ENCODE measurements around the gene PACSIN2.

PACSIN2 gene

GRCh38 chr22:42928969-42929837, 85.7 kb downstream of the PACSIN2 start:
- H3K4me3 ChIP-seq (ENCODE audit: low read length) = no peak overlapping the region
- peaks cover 19% of the 10 kb centered on the region; the same call in 1 of the 2 replicates for H4K20me1 ChIP-seq (ENCODE audit: control insufficient read depth, insufficient read depth, low read depth, low read length)
- no peaks in the 10 kb centered on the region for H3F3A ChIP-seq (ENCODE audit: control insufficient read depth, insufficient read depth)
- no peak for TF ChIP-seq EZH2phosphoT487 (IDR thresholded peaks at IDR 0.05; ENCODE audit: borderline replicate concordance, low read length)
- H3K4me2 ChIP-seq (ENCODE audit: low read length) = no peak overlapping the region
- no peaks in the 10 kb centered on the region for H3K27me3 ChIP-seq (ENCODE audit: control insufficient read depth, low read length)
- no peaks in the 10 kb centered on the region for H3K9me3 ChIP-seq (ENCODE audit: control insufficient read depth, insufficient read depth, low read length)
- peaks cover 88% of the 10 kb centered on the region for H3K79me2 ChIP-seq (ENCODE audit: control insufficient read depth, low read length)
- H3K9me2 ChIP-seq (replicated peaks; ENCODE audit: control insufficient read depth, low read length) = no peaks in the 10 kb centered on the region
- H3K36me3 ChIP-seq (ENCODE audit: control insufficient read depth, low read length) = no peaks in the 10 kb centered on the region
- peaks cover 35% of the 10 kb centered on the region for H3K4me1 ChIP-seq (ENCODE audit: control insufficient read depth, low read length)
- no peak overlapping the region for H3K27ac ChIP-seq (ENCODE audit: low read depth, low read length)

GRCh38 chr22:42927966-42928365, 87.0 kb downstream of the PACSIN2 start:
- Histone ChIP-seq H3K9me3 (ENCODE audit: control insufficient read depth, insufficient read depth, low read length) (no peaks in the 10 kb centered on the region), H3K27ac (ENCODE audit: low read depth, low read length) (no peak overlapping the region), H3K4me2 (ENCODE audit: low read length) (no peak overlapping the region), H3K27me3 (ENCODE audit: control insufficient read depth, low read length) (no peaks in the 10 kb centered on the region), H4K20me1 (ENCODE audit: control insufficient read depth, insufficient read depth, low read depth, low read length) (peaks cover 13% of the 10 kb centered on the region; the same call in 1 of the 2 replicates), H3K4me3 (ENCODE audit: low read length) (no peak overlapping the region), H3F3A (ENCODE audit: control insufficient read depth, insufficient read depth) (no peaks in the 10 kb centered on the region), H3K4me1 (ENCODE audit: control insufficient read depth, low read length) (peaks cover 35% of the 10 kb centered on the region), H3K79me2 (ENCODE audit: control insufficient read depth, low read length) (peaks cover 85% of the 10 kb centered on the region), H3K9me2 (replicated peaks; ENCODE audit: control insufficient read depth, low read length) (no peaks in the 10 kb centered on the region), H3K36me3 (ENCODE audit: control insufficient read depth, low read length) (no peaks in the 10 kb centered on the region)
- TF ChIP-seq CTCF (IDR thresholded peaks at IDR 0.05; ENCODE audit: low read depth, low read length, poor library complexity, severe bottlenecking) (no peak), EZH2phosphoT487 (IDR thresholded peaks at IDR 0.05; ENCODE audit: borderline replicate concordance, low read length) (no peak)

- peaks cover 2% of the 10 kb centered on the region; the same call in 1 of the 2 replicates for H4K20me1 ChIP-seq (ENCODE audit: control insufficient read depth, insufficient read depth, low read depth, low read length)
- no peaks in the 10 kb centered on the region for H3K36me3 ChIP-seq (ENCODE audit: control insufficient read depth, low read length)
- H3K9me3 ChIP-seq (ENCODE audit: control insufficient read depth, insufficient read depth, low read length) = no peaks in the 10 kb centered on the region
- TF ChIP-seq EZH2phosphoT487 (IDR thresholded peaks at IDR 0.05; ENCODE audit: borderline replicate concordance, low read length) (no peak), CTCF (IDR thresholded peaks at IDR 0.05; ENCODE audit: low read depth, low read length, poor library complexity, severe bottlenecking) (no peak)
- peaks cover 32% of the 10 kb centered on the region for H3K4me1 ChIP-seq (ENCODE audit: control insufficient read depth, low read length)
- H3K79me2 ChIP-seq (ENCODE audit: control insufficient read depth, low read length) = peaks cover 85% of the 10 kb centered on the region
- no peak overlapping the region for H3K4me3 ChIP-seq (ENCODE audit: low read length)
- no peak overlapping the region for H3K27ac ChIP-seq (ENCODE audit: low read depth, low read length)
- H3K4me2 ChIP-seq (ENCODE audit: low read length) = no peak overlapping the region
- H3K27me3 ChIP-seq (ENCODE audit: control insufficient read depth, low read length) = no peaks in the 10 kb centered on the region
- no peaks in the 10 kb centered on the region for H3K9me2 ChIP-seq (replicated peaks; ENCODE audit: control insufficient read depth, low read length)
- no peaks in the 10 kb centered on the region for H3F3A ChIP-seq (ENCODE audit: control insufficient read depth, insufficient read depth)
Measured at GRCh38 chr22:42926768-42927167, 88.2 kb downstream of the PACSIN2 start.

- peaks cover 25% of the 10 kb centered on the region for H3K4me1 ChIP-seq (ENCODE audit: control insufficient read depth, low read length)
- no peaks in the 10 kb centered on the region for H3K9me3 ChIP-seq (ENCODE audit: control insufficient read depth, insufficient read depth, low read length)
- H3K27me3 ChIP-seq (ENCODE audit: control insufficient read depth, low read length) = no peaks in the 10 kb centered on the region
- no peaks in the 10 kb centered on the region for H3K36me3 ChIP-seq (ENCODE audit: control insufficient read depth, low read length)
- no peaks in the 10 kb centered on the region for H3K9me2 ChIP-seq (replicated peaks; ENCODE audit: control insufficient read depth, low read length)
- H3K79me2 ChIP-seq (ENCODE audit: control insufficient read depth, low read length) = peaks cover 81% of the 10 kb centered on the region
- no peak overlapping the region for H3K4me3 ChIP-seq (ENCODE audit: low read length)
- no peak overlapping the region for H3K27ac ChIP-seq (ENCODE audit: low read depth, low read length)
- H3K4me2 ChIP-seq (ENCODE audit: low read length) = no peak overlapping the region
- TF ChIP-seq CTCF (IDR thresholded peaks at IDR 0.05; ENCODE audit: low read depth, low read length, poor library complexity, severe bottlenecking) = no peak
- TF ChIP-seq EZH2phosphoT487 (IDR thresholded peaks at IDR 0.05; ENCODE audit: borderline replicate concordance, low read length) = no peak
- no peaks in the 10 kb centered on the region for H4K20me1 ChIP-seq (ENCODE audit: control insufficient read depth, insufficient read depth, low read depth, low read length)
- no peaks in the 10 kb centered on the region for H3F3A ChIP-seq (ENCODE audit: control insufficient read depth, insufficient read depth)
Measured at GRCh38 chr22:42926104-42926503, 88.8 kb downstream of the PACSIN2 start.

All from DOHH2 (cell line).